GM21447 (cell line): Measurements from ENCODE around the gene PRPF19.

Experiments used
- ATAC-seq: cut with Tn5 transposase; IDR thresholded peaks from one replicate; pipeline ENCODE4 v1.9.1; 2021; ENCODE audit not compliant: unreplicated experiment

Gene PRPF19

GRCh38 chr11:60860943-60861342 is 45.4 kb downstream of the PRPF19 start:
- no peak for ATAC-seq

GRCh38 chr11:60859616-60860250 is 46.7 kb downstream of the PRPF19 start:
- ATAC-seq = no peak

GRCh38 chr11:60858731-60859464 is 47.5 kb downstream of the PRPF19 start:
- ATAC-seq = no peak

- ATAC-seq = no peak
Observed at GRCh38 chr11:60858236-60858635, 48.1 kb downstream of the PRPF19 start.

GRCh38 chr11:60857378-60858232 is 48.8 kb downstream of the PRPF19 start:
- ATAC-seq = no peak

GRCh38 chr11:60855726-60856633 is 50.4 kb downstream of the PRPF19 start, which contains the start of gene PTGDR2:
Gene PTGDR2 (minus strand): TSS chr11:60855950. CDS start chr11:60853722, 2,228 bp downstream.
- ATAC-seq = no peak

GRCh38 chr11:60854847-60855725 is 51.3 kb downstream of the PRPF19 start:
- ATAC-seq = no peak

GRCh38 chr11:60854140-60854846 is 52.1 kb downstream of the PRPF19 start:
- no peak for ATAC-seq

- ATAC-seq = no peak
Observed at GRCh38 chr11:60852982-60853950, 53.1 kb downstream of the PRPF19 start.

GRCh38 chr11:60852117-60852981 is 54.0 kb downstream of the PRPF19 start:
- ATAC-seq = no peak

- ATAC-seq = no peak
Observed at GRCh38 chr11:60851327-60852104, 54.9 kb downstream of the PRPF19 start.

- ATAC-seq = no peak
Observed at GRCh38 chr11:60849641-60850520, 56.5 kb downstream of the PRPF19 start.

GRCh38 chr11:60848714-60849151 is 57.7 kb downstream of the PRPF19 start:
- no peak for ATAC-seq

GRCh38 chr11:60847896-60848295 is 58.5 kb downstream of the PRPF19 start:
- no peak for ATAC-seq

- ATAC-seq = no peak
Observed at GRCh38 chr11:60847281-60847680, 59.1 kb downstream of the PRPF19 start.
